IMR-90 (cell line): ENCODE results near the gene NCSTN. TPM values are rescaled to one million over a fixed set of nuclear protein-coding genes. Genes with fewer than 3 reads are reported as not detected.

ENCODE experiments used
- ATAC-seq: fragments of 200-7000 bp; cut with Tn5 transposase; 2 replicates; pipeline ENCODE4 v1.9.1; 2020; ENCODE audit warnings: low read depth, mild to moderate bottlenecking, moderate library complexity
- BruUV-seq: library from RNA; stranded (reverse); fragments of 400-500 nt; replicated peaks from 2 replicates; lab custom pipeline; 2021; lab: Mats Ljungman, UMichigan
- CTCF ChIA-PET: fragments of 300-600 bp; formaldehyde crosslinking; extraction: SDS; loops from one replicate; lab custom pipeline; 2021; ENCODE audit warnings: antibody characterized with exemption; lab: Yijun Ruan, JAX
- POLR2A ChIA-PET: fragments of 300-600 bp; sonication (Branson Sonifier 250); formaldehyde crosslinking; loops from one replicate; lab custom pipeline; 2022; ENCODE audit warnings: antibody characterized with exemption; ENCODE audit not compliant: unreplicated experiment; lab: Charles Lee
- DNase-seq: peaks from one replicate; pipeline ENCODE4 v3.0.0; 2013
- H2AFZ ChIP-seq: replicated peaks from 2 replicates; pipeline ENCODE3; 2013; ENCODE audit warnings: low read length, mild to moderate bottlenecking; ENCODE audit not compliant: poor library complexity
- H2AK5ac ChIP-seq: 2 replicates; pipeline ENCODE4 v1.6.1; 2013; ENCODE audit warnings: low read depth, low read length, inconsistent platforms
- H2AK9ac ChIP-seq: replicated peaks from 2 replicates; pipeline ENCODE3; 2013; ENCODE audit warnings: mild to moderate bottlenecking, low read depth, low read length, moderate library complexity; ENCODE audit not compliant: poor library complexity
- H2BK120ac ChIP-seq: 2 replicates; pipeline ENCODE4 v1.6.1; 2013; ENCODE audit warnings: low read depth, low read length, inconsistent platforms
- H2BK15ac ChIP-seq: 3 replicates; pipeline ENCODE4 v1.6.1; 2013; ENCODE audit warnings: low read depth, low read length, inconsistent platforms
- H2BK20ac ChIP-seq: 2 replicates; pipeline ENCODE4 v1.6.1; 2013; ENCODE audit warnings: low read depth, mild to moderate bottlenecking, inconsistent platforms, low read length, moderate library complexity
- H2BK5ac ChIP-seq: 2 replicates; pipeline ENCODE4 v1.6.1; 2013; ENCODE audit warnings: mild to moderate bottlenecking, low read depth, low read length, inconsistent platforms; ENCODE audit not compliant: poor library complexity, severe bottlenecking
- H3K14ac ChIP-seq: replicated peaks from 2 replicates; pipeline ENCODE4 v1.6.1; 2013; ENCODE audit warnings: low read depth, low read length, inconsistent platforms
- H3K18ac ChIP-seq: 2 replicates; pipeline ENCODE4 v1.6.1; 2013; ENCODE audit warnings: low read depth, low read length, control low read depth
- H3K23ac ChIP-seq: 2 replicates; pipeline ENCODE4 v1.6.1; 2013; ENCODE audit warnings: low read depth, low read length, inconsistent platforms
- H3K27ac ChIP-seq: 2 replicates; pipeline ENCODE4 v1.5.1; 2013; ENCODE audit warnings: mild to moderate bottlenecking, control low read depth, low read length; ENCODE audit not compliant: insufficient read depth
- H3K27me3 ChIP-seq: 2 replicates; pipeline ENCODE4 v1.6.1; 2013; ENCODE audit warnings: low read length; ENCODE audit not compliant: control insufficient read depth, insufficient read depth
- H3K36me3 ChIP-seq: 2 replicates; pipeline ENCODE4 v1.6.1; 2013; ENCODE audit warnings: low read length, mixed read lengths; ENCODE audit not compliant: control insufficient read depth, insufficient read depth
- H3K4ac ChIP-seq: 2 replicates; pipeline ENCODE4 v1.6.1; 2013; ENCODE audit warnings: low read depth, low read length, inconsistent platforms
- H3K4me1 ChIP-seq: 2 replicates; pipeline ENCODE4 v1.6.1; 2013; ENCODE audit warnings: low read length, mixed read lengths; ENCODE audit not compliant: control insufficient read depth, insufficient read depth
- H3K4me2 ChIP-seq: 2 replicates; pipeline ENCODE4 v1.6.1; 2013; ENCODE audit warnings: low read depth, mild to moderate bottlenecking, control low read depth, low read length, moderate library complexity
- H3K4me3 ChIP-seq: 2 replicates; pipeline ENCODE4 v1.5.1; 2013; ENCODE audit warnings: low read depth, mild to moderate bottlenecking, control low read depth, low read length, moderate library complexity; ENCODE audit not compliant: insufficient read depth
- H3K56ac ChIP-seq: 2 replicates; pipeline ENCODE4 v1.6.1; 2013; ENCODE audit warnings: low read length, inconsistent platforms; ENCODE audit not compliant: insufficient read depth; ENCODE audit errors: extremely low read depth
- H3K79me1 ChIP-seq, 2 experiments: 2 replicates each; pipeline ENCODE4 v1.6.1; 2013; ENCODE audit warnings: low read length in 2 of 2, inconsistent platforms in 1 of 2, low read depth in 1 of 2
- H3K9ac ChIP-seq: 2 replicates; pipeline ENCODE4 v1.6.1; 2013; ENCODE audit warnings: low read depth, low read length, control low read depth
- H3K9me1 ChIP-seq: 2 replicates; pipeline ENCODE4 v1.6.1; 2013; ENCODE audit warnings: low read length, inconsistent platforms; ENCODE audit not compliant: insufficient read depth
- H3K9me3 ChIP-seq: 2 replicates; pipeline ENCODE4 v1.6.1; 2013; ENCODE audit warnings: low read length; ENCODE audit not compliant: control insufficient read depth, insufficient read depth
- H4K20me1 ChIP-seq: 2 replicates; pipeline ENCODE4 v1.6.1; 2013; ENCODE audit warnings: low read length, inconsistent platforms; ENCODE audit not compliant: insufficient read depth
- H4K5ac ChIP-seq: 2 replicates; pipeline ENCODE4 v1.6.1; 2013; ENCODE audit warnings: mild to moderate bottlenecking, low read depth, low read length, control low read depth
- H4K8ac ChIP-seq, 2 experiments: 2 replicates each; pipeline ENCODE4 v1.6.1; 2013; ENCODE audit warnings: low read depth in 2 of 2, low read length in 2 of 2, control low read depth in 1 of 2, inconsistent platforms in 1 of 2
- H4K91ac ChIP-seq: 2 replicates; pipeline ENCODE4 v1.6.1; 2013; ENCODE audit warnings: low read depth, low read length, inconsistent platforms; ENCODE audit not compliant: insufficient read depth
- BHLHE40 ChIP-seq: fragments of 150-350 bp; IDR thresholded peaks from 2 replicates; pipeline ENCODE4 v1.6.1; 2016; ENCODE audit warnings: mild to moderate bottlenecking, low read depth, low read length
- CEBPB ChIP-seq: IDR thresholded peaks from 2 replicates; pipeline ENCODE4 v1.6.1; 2012; ENCODE audit warnings: low read depth, low read length, improper control_type of control experiment
- CHD1 ChIP-seq: IDR thresholded peaks from 2 replicates; pipeline ENCODE4 v1.6.1; 2012; ENCODE audit warnings: low read depth, low read length, improper control_type of control experiment
- CTCF ChIP-seq: conservative IDR thresholded peaks from 2 replicates; pipeline ENCODE4 v1.5.1; 2012; ENCODE audit warnings: mild to moderate bottlenecking, low read depth, low read length, improper control_type of control experiment
- ELK1 ChIP-seq: fragments of 150-350 bp; IDR thresholded peaks from 2 replicates; pipeline ENCODE4 v1.6.1; 2016; ENCODE audit warnings: low read depth, mild to moderate bottlenecking, low read length, moderate library complexity, borderline replicate concordance
- FOS ChIP-seq: fragments of 150-350 bp; IDR thresholded peaks from 2 replicates; pipeline ENCODE4 v1.6.1; 2016; ENCODE audit warnings: low read depth, low read length
- MAFK ChIP-seq: IDR thresholded peaks from 2 replicates; pipeline ENCODE4 v1.6.1; 2012; ENCODE audit warnings: low read depth, low read length, improper control_type of control experiment
- MAZ ChIP-seq: IDR thresholded peaks from 2 replicates; pipeline ENCODE4 v1.6.1; 2012; ENCODE audit warnings: low read depth, mild to moderate bottlenecking, low read length, improper control_type of control experiment, moderate library complexity, borderline replicate concordance
- NFE2L2 ChIP-seq: fragments of 150-350 bp; IDR thresholded peaks from 2 replicates; pipeline ENCODE4 v1.6.1; 2016; ENCODE audit warnings: low read depth, mild to moderate bottlenecking, low read length
- POLR2A ChIP-seq: IDR thresholded peaks from 2 replicates; pipeline ENCODE4 v1.6.1; 2012; ENCODE audit warnings: mild to moderate bottlenecking, low read depth, low read length
- RAD21 ChIP-seq: IDR thresholded peaks from 2 replicates; pipeline ENCODE4 v1.6.1; 2012; ENCODE audit warnings: low read length, improper control_type of control experiment
- RCOR1 ChIP-seq: IDR thresholded peaks from 2 replicates; pipeline ENCODE4 v1.6.1; 2012; ENCODE audit warnings: mild to moderate bottlenecking, low read length, improper control_type of control experiment; ENCODE audit not compliant: insufficient replicate concordance
- RFX5 ChIP-seq: IDR thresholded peaks from 2 replicates; pipeline ENCODE4 v1.8.0; 2012; ENCODE audit warnings: low read depth, mild to moderate bottlenecking, low read length, moderate library complexity
- SMC3 ChIP-seq: fragments of 150-350 bp; IDR thresholded peaks from 2 replicates; pipeline ENCODE4 v1.6.1; 2016; ENCODE audit warnings: low read depth, mild to moderate bottlenecking, antibody characterized with exemption, low read length, moderate library complexity
- USF2 ChIP-seq: fragments of 150-350 bp; IDR thresholded peaks from 2 replicates; pipeline ENCODE4 v1.6.1; 2017; ENCODE audit warnings: mild to moderate bottlenecking, antibody characterized with exemption, low read length, low read depth
- WGBS, 2 experiments: methylation state at CpG; one replicate each; pipeline versions ENCODE4 v1.1.5 to v1.1.7; 2013; ENCODE audit warnings: missing lambda C conversion rate in 2 of 2; ENCODE audit not compliant: insufficient read length in 1 of 2; ENCODE audit errors: extremely low coverage in 2 of 2; 5-methylcytosine and 5-hydroxymethylcytosine counted together
- dilution Hi-C: fragments of 300-500 bp; cut with HindIII; formaldehyde crosslinking; loops from one replicate; pipeline ENCODE4 v1.14.3; 2018; ENCODE audit warnings: low sequenced_read_pairs; ENCODE audit not compliant: unreplicated experiment
- in situ Hi-C: fragments of 300-500 bp; cut with MboI; formaldehyde crosslinking; loops from 3 replicates; pipeline ENCODE4 v1.14.3; 2019; ENCODE audit warnings: low sequenced_read_pairs, inconsistent platforms, mixed read lengths
- intact Hi-C: fragments of 100-400 bp; cut with micrococcal nuclease; formaldehyde crosslinking; loops from 2 replicates; pipeline ENCODE4 v1.10.0; 2022
- polyA plus RNA-seq, 3 experiments: library from polyadenylated mRNA; depleted of rRNA; stranded (reverse); fragments of >200 nt; gene quantifications; 2 replicates each; pipeline ENCODE4 v1.2.3, GENCODE V29; 2012; ENCODE audit warnings: low replicate concordance in 1 of 3
- total RNA-seq: library from RNA; depleted of rRNA; stranded (reverse); fragments of >200 nt; gene quantifications from 2 replicates; pipeline ENCODE4 v1.2.3, GENCODE V29; 2012

NCSTN gene
- total and polyA plus RNA-seq, 2 of the 4 experiments (the other 2 are of a cell fraction), result 60.2 to 182 TPM

DNA sequence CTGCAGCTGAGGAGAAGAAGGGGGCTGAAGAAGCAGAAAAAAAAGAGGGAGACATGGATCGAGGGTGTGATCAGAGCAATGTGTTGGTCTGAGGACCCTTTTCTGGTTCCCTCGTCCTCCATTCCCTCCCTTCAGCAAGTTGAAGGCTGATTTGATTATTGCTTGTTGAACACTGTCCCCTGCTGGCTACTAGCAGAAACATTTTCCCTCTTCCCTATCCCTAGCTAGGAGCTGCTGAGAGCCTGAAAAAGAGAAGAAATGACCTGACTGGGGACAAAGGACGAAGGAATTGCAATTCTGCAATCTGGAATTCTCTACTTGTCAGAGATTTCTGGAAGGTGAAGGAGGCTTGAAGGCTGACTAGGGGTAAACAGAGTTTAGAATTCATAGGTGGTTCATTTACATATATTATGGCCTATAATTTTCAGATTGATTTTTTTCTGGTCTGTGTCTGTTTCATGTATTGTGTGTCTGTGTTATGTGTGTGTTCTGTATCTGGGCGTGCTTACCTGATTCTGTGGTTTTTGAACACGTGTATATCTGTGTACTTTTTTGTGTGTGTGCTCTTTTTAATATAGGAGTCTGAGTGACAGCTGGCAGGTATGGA, 33.4 kb downstream of the NCSTN start:
- Histone ChIP-seq H3K9me1 (no peaks in the 10 kb centered on the region; the same call in 1 of the 2 replicates), H3K4ac (no peak overlapping the region), H2AFZ (peak overlapping the region; percentile 3), H2BK20ac (no peak overlapping the region), H3K14ac (no peak overlapping the region), H4K20me1 (no peaks in the 10 kb centered on the region), H4K5ac (no peak overlapping the region), H2BK15ac (no peak overlapping the region), H3K27me3 (peaks cover 10% of the 10 kb centered on the region; the same call in 1 of the 2 replicates), H3K36me3 (no peaks in the 10 kb centered on the region), H3K4me1 (no peaks in the 10 kb centered on the region), H3K9ac (no peak overlapping the region), H3K23ac (no peak overlapping the region), H3K4me2 (no peak overlapping the region), H2AK9ac (no peak overlapping the region), H3K79me1 (no peaks in the 10 kb centered on the region), H2BK5ac (no peak overlapping the region), H3K4me3 (no peak overlapping the region), H3K27ac (no peak overlapping the region), H3K9me3 (no peaks in the 10 kb centered on the region), H2AK5ac (no peak overlapping the region), H4K91ac (no peak overlapping the region), H3K18ac (no peak overlapping the region), H4K8ac (no peak overlapping the region), H3K56ac (no peak overlapping the region), H2BK120ac (no peak overlapping the region)
- ChIA-PET POLR2A (no interaction called here), CTCF (interaction anchor here (0.6 to 2.3 kb wide), 20 partner anchors 11 to 356 kb away, joined by 3 to 12 read pairs (median 3); partner anchors contain the start of gene IGSF8)
- dilution Hi-C loops, result no loop called here
- intact Hi-C loops, result loop anchor here (1.0 to 10.0 kb wide), 5 partner anchors 85 to 432 kb away; partner anchors contain the start of gene IGSF9
- WGBS, 2 experiments, result no CpG with 5 or more reads among the region's 5 CpGs
- ATAC-seq (peak; percentile 86), DNase-seq (peak; percentile 72)
- in situ Hi-C loops, result loop anchor here (10.0 kb wide), 1 partner anchor 442 kb away; no protein-coding TSS in a partner anchor
- no TSS peak for BruUV-seq
- TF ChIP-seq ELK1 (no peak), CHD1 (no peak), CEBPB (no peak), MAFK (no peak), RCOR1 (no peak), CTCF (peak; percentile 93), MAZ (no peak), FOS (no peak), NFE2L2 (no peak), POLR2A (no peak; the same call in 1 of the 2 replicates), USF2 (no peak), SMC3 (peak; percentile 67), BHLHE40 (no peak), RAD21 (peak; percentile 92), RFX5 (no peak)
